WTC11 (cell line): ENCODE data around the gene SMC3.

Source experiments
- IRF2 ChIP-seq: sonication (generic); formaldehyde crosslinking; IDR thresholded peaks from 2 replicates; pipeline ENCODE4 v1.8.0; 2022; ENCODE audit warnings: low read depth, missing genetic modification reagents, borderline replicate concordance
- TF ChIP-seq, protein P1 (sequence below): sonication (generic); formaldehyde crosslinking; IDR thresholded peaks from 2 replicates; pipeline ENCODE4 v1.8.1; 2023; ENCODE audit warnings: mild to moderate bottlenecking, missing genetic modification reagents, moderate library complexity

DNA sequence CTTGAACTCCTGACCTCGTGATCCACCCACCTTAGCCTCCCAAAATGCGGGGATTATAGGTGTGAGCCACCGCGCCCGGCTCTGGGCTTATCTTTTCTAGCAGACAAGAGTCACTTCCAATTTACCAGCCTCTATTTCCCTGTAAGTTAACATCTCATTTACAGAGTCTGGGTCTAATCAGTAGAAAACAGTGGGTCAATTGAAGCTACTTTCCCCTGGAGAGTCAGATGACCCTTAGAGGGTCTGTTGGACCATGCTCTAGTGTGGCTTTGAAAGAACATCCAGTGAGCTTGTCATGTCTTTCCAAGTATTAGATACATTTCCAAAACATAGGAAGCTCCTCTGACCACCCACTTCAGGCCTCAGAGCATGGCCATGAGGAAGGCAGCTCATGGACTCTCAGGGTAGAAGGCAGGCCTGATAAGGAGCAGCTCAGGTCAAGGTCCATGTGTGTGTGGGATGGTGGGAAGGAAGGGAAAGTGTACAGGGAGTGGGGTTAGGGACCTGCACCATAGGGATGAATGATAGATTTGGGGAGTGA lies 49.1 kb downstream of the SMC3 start:
- no peak for TF ChIP-seq IRF2 (CRISPR knock-in tag)
- TF ChIP-seq, protein P1, sequence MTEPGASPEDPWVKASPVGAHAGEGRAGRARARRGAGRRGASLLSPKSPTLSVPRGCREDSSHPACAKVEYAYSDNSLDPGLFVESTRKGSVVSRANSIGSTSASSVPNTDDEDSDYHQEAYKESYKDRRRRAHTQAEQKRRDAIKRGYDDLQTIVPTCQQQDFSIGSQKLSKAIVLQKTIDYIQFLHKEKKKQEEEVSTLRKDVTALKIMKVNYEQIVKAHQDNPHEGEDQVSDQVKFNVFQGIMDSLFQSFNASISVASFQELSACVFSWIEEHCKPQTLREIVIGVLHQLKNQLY, result no peak
